Superior temporal gyrus (tissue), 1 donor: Measurements from ENCODE around the gene SLC35E3.
"Not testable (repeated sequence)": the region's sequence is repeated elsewhere in the genome, so short reads cannot be mapped to it uniquely, and the experiment has no call there.

Experiments used
- DNase-seq: peaks from one replicate; pipeline ENCODE4 v3.0.0-alpha.2; 2016; ENCODE audit errors: extremely low spot score

SLC35E3 gene

DNA sequence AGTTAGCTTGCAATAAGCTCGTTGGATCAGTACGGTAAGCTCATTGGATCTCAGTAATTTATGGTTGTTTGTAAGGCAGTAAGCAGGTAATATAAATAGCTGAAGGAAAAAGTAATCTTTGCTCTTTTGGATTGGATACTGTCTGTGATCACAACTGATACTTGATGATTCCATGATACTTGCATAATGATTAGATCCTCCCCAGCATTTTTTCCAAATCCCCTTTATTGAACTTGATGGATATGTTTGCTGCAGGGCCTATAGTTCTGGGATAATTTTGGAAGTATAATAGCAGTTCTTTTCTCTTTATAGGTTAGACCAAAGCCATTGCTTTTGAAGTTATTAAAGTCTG is 67.2 kb downstream of the SLC35E3 start:
- DNase-seq: no peak

DNA sequence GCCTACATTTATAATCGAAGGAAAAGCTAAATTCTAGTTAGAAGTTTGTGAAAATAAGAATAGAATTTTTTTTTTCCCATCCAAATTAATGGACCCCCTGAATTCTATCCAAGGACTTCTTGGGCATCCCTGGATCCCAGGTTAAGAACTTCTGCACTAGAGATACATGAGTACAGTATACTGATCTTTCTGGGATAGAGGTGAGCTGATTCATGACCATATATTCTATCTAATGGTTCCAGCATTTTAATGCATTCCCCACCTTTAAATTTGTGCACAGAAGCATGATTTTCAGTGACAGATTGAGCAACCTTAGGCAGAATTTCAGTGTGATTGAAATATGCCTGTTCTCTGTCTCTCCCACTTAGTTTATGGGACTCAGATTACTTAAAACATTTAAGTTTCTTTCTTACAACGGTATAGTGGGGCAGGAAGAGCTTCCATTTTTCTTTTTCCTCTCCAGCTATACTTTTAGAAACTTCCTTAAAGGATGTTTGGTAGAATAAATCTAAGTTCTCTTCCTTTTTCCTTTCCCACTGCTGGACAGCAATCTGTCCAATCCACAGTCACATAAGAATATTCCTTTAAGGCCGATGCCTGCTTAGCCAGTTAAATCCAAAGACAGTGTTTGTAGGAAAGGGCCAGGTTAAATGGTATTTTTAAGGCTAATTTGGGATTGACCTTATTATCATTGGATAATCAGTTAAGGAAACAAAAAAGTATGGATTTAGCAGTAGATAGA is 68.7 kb downstream of the SLC35E3 start:
- no peak for DNase-seq

DNA sequence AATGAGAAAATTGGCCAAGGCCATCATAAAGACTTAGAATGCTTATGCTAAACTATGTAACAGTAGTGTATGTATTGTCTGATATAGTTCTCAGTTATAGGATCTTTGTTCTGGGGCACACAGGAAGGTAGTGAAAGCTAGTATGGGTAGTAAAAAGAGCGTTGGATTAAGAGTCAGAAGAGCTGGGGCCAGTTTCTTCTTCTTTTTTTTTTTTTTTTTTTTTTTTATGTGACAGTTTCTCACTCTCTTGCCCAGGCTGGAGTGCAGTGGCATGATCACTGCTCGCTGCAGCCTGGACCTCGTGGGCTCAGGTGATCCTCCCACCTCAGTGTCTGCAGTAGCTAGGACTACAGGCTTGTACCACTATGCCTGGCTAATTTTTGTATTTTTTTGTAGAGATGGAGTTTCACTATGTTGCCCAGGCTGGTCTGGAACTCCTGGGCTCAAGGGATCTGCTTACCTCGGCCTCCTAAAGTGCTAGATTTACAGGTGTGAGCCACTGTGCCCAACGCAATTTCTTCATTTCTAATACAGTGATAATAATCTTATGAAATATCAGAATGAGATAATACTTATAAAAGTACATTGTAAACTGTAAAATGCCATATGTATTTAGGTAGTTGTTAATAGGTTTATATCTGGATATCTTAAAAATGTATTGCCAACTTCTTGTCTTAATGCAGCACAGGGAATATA is 69.4 kb downstream of the SLC35E3 start:
- DNase-seq: no peak

DNA sequence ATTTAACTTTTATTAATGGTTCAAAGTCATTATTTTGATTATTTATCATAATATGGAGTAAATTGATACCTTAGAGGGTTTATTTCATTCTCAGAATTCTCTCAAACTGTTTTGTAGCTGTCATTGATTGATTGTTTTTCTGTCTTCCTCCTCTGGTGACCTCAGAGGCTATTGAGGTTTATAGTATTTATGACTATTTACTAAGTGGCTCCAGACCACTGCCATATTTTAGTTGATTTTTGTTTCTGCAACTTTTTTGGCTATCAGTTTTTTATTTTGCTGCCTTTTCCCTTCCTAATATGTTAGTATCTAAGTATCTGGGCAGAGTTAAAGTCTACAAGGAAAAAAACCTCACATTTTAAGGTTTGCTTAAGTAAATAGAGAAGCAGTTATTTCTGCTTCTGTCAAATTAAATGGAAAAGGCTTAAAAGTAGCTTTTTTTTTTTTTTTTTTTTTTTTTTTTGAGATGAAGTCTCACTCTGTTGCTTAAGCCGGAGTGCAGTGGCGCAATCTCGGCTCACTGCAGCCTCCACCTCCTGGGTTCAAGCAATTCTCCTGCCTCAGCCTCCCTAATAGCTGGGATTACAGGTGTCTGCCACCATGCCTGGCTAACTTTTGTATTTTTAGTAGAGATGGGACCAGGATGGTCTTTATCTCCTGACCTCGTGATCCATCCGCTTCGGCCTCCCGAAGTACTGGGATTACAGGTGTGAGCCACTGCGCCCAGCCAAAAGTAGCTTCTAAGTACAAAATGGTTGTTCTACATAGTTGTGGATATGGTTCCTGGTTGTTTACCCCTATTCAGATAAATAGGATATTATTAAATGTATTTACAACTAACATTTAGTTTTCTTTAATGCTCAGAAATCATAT is 70.2 kb downstream of the SLC35E3 start:
- no peak for DNase-seq

DNA sequence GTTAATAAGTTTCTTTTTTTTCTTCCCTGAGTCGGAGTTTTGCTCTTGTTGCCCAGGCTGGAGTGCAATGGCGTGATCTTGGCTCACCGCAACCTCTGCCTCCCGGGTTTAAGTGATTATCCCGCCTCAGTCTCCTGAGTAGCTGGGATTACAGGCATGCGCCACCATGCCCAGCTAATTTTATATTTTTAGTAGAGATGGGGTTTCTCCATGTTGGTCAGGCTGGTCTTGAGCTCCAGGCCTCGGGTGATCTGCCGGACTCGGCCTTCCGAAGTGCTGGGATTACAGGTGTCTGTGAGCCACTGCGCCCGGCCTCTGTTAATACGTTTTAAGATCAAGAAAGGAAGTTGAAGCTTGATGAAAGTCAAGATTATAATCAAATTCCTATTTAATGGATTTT is 73.5 kb downstream of the SLC35E3 start:
- DNase-seq: not testable (repeated sequence)

DNA sequence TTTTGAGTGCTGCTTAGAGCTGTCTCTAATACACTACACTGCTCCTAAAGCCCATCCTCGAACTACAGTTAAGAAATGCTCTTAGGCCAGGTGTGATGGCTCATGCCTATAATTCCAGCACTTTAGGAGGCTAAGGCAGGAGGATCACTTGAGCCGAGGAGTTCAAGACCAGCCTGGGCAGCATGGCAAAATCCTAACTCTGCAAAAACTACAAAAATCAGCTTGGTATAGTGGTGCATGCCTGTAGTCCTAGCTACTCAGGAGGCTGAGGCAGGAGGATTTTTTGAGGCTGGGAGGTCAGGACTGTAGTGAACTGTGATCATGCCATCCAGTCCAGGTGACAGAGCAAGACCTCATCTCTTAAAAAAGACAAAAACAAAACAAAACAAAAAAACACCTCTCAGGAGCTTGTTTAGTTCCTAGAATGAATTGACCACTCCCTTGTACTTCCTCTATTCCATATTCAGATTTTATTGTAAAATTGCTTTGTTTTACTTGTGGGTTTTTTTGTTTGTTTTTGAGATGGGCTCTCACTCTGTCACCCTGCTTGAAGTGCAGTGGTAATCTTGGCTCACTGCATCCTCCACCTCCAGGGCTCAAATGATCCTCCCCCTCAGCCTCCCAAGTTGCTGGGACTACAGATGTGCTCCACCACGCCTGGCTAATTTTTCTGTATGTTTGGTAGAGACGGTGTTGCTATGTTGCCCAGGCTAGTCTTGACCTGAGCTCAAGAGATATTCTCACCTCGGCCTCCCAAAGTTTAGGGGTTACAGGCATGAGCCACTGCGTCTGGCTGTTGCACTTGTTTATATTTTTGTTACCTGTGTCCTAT is 75.6 kb downstream of the SLC35E3 start:
- DNase-seq: no peak

DNA sequence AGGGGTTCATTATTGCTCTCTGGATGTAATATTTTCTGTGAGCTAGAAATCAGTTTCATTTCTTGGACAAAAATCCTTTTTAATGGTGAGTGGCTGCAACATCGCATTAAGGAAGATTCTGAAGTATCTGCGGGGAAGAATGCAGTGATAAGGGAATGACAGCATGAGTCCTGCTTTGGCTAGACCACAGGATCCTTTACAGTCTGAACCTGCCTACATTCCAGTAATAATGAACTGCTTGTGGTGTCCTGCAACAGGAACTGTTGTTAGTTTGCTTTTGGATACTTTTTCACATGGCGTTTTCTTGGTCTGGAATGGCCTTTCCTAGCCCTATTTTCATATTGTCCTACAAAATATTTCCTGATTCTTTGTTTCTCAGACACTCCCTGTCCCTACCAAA is 77.7 kb downstream of the SLC35E3 start:
- no peak for DNase-seq

DNA sequence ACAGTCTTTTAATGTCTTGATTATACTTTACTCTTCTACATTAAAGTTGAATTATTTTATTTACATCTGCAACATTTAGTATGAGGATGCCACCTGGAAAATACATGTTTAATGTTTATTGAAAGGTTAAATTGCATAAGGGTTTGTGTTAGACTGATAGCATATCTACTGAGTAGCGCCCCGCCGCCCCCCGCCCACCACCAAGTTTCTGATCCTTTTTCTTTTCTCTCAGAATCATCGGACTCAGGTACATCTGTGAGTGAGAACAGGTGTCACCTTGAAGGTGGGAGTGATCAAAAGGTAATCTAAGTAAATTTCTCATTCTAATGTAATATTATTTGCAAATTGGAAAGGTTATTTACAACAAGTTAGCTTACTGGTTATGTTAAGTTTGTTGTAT is 78.2 kb downstream of the SLC35E3 start:
- no peak for DNase-seq

DNA sequence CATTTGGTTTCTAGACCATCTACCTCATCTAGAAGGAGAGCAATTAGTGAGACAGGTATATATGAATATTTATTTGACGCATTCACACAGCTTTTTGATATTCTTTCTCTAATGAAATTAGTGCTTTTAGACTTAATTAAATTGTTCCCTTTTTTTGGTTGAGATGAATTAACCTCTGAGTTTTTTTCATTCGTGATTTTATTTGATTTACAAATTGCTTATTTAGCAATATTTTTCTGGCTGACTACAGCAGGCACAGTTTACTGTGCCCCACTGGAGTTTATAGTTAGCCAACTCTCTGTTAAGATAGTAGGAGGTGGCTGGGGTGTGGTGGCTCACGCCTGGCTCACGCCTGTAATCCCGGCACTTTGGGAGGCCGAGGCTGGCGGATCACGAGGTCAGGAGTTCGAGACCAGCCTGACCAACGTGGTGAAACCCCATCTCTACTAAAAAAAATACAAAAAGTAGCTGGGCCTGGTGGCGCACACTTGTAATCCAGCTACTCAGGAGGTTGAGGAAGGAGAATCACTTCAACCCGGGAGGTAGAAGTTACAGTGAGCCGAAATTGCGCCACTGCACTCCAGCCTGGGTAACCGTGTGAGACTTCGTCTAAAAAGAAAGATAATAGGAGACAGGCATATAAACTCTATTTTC is 78.7 kb downstream of the SLC35E3 start:
- no peak for DNase-seq

DNA sequence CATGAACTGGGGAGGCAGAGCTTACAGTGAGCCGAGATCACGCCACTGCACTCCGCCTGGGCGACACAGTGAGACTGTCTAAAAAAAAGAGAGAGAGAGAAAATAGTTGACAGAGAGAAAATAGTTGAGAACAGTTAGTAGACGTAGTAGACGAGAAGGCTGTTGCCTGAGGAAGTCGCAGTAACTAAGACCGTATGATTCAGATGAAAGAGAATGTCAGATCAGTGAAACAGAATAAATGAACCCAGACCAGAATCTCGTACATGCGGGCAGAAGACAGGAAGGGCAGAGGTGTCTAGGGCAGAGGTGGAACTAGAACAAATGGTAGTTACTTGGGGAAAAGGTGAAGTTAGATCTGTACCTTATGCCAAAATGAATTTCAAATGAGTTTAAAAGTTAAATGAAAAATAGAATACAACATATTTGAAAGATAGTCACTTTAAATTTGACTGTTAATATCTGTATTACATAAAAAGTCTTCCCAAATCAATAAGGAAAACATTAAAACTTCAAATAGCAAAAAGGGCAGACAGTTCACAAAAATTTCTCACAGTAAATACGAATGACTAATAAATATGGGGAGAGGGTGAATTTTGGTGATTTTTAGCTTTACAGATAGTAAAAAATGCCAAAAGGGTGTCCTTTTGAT is 79.7 kb downstream of the SLC35E3 start:
- no peak for DNase-seq

DNA sequence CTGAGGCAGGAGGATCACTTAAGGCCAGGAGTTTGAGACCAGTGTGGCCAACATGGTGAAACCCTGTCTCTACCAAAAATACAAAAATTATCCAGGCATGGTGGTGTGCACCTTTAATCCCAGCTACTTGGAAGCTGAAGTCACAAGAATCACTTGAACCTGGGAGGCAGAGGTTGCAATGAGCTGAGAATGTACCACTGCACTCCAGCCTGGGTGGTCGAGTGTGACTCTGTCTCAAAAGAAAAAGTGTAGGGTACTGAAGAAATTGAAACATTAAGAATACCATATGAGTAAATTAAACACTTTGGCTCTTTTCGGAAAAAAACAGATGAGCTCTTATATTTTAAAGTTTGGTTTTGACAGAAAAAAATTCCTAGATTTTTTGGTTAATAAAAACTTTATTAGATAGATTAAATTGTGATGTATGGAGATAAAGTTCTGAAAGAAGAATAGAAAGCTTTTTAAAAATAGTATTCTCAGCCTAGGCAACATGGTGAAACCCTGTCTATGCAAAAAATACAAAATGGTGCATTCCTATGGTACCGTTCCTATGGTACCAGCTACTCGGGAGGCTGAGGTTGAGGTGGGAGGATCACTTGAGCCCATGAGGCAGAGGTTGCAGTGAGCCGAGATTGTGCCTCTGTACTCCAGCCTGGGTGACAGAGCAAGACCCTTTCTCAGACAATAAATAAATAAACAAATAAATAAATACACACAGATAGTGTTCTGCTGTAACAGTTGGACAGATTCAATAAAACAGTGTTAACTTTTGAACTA is 82.1 kb downstream of the SLC35E3 start:
- DNase-seq: no peak

DNA sequence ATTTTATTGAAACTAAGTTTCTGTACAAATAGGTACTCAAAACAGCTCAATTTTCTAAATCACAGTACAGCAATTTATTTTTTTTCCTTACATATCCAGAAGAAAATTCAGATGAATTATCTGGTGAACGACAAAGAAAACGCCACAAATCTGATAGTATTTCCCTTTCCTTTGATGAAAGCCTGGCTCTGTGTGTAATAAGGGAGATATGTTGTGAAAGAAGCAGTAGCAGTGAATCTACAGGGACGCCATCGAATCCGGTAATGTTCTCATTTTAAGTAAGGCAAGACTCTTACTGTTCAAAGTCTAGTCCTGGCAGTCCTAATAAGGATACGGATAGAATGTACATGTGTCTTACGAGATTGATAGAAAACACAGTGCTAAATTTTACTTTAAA is 82.7 kb downstream of the SLC35E3 start:
- DNase-seq: no peak
